NB4 (cell line): Measurements from ENCODE around the gene TRIM3.

Experiments
- DNase-seq: peaks from one replicate; pipeline ENCODE4 v3.0.0; 2010; ENCODE audit warnings: low read depth
- H3K4me3 ChIP-seq: one replicate; pipeline ENCODE4 v1.5.1; 2011; ENCODE audit warnings: mild to moderate bottlenecking, low read depth, low read length, moderate library complexity
- CTCF ChIP-seq: IDR thresholded peaks from one replicate; pipeline ENCODE4 v1.5.1; 2012; ENCODE audit warnings: low read depth, low read length
- MAX ChIP-seq: IDR thresholded peaks from 2 replicates; pipeline ENCODE4 v1.6.1; 2011; ENCODE audit warnings: low read depth, low read length
- MYC ChIP-seq: IDR thresholded peaks from 2 replicates; pipeline ENCODE4 v1.6.1; 2011; ENCODE audit warnings: low read depth, low read length
- POLR2A ChIP-seq: IDR thresholded peaks from 2 replicates; pipeline ENCODE4 v1.6.1; 2011; ENCODE audit warnings: mild to moderate bottlenecking; ENCODE audit not compliant: insufficient read length; ENCODE audit errors: extremely low read depth

TRIM3 gene

GRCh38 chr11:6427516-6427915 is 46.2 kb downstream of the TRIM3 start:
- TF ChIP-seq MYC (no peak), MAX (no peak), POLR2A (no peak), CTCF (no peak)
- H3K4me3 ChIP-seq = no peak overlapping the region
- no peak for DNase-seq

GRCh38 chr11:6420677-6421076 is 53.1 kb downstream of the TRIM3 start:
- H3K4me3 ChIP-seq = no peak overlapping the region
- TF ChIP-seq MAX (no peak), POLR2A (no peak), MYC (no peak), CTCF (no peak)
- DNase-seq = no peak

- H3K4me3 ChIP-seq = no peak within 1 kb of the TSS
- TF ChIP-seq CTCF = no peak
- no peak for TF ChIP-seq MYC
- TF ChIP-seq POLR2A = no peak
- no peak for DNase-seq
Measured at GRCh38 chr11:6419009-6419631, 54.6 kb downstream of the TRIM3 start, which contains the start of gene APBB1. Gene APBB1 (minus strand): TSS chr11:6419094. CDS start chr11:6411347, 7,747 bp downstream.

- DNase-seq = no peak
- no peak overlapping the region for H3K4me3 ChIP-seq
- TF ChIP-seq POLR2A = no peak
- TF ChIP-seq CTCF = no peak
- no peak for TF ChIP-seq MYC
- TF ChIP-seq MAX = no peak
Measured at GRCh38 chr11:6418557-6419008, 55.2 kb downstream of the TRIM3 start.

GRCh38 chr11:6417907-6418556 is 55.7 kb downstream of the TRIM3 start:
- DNase-seq = no peak
- no peak for TF ChIP-seq POLR2A
- no peak for TF ChIP-seq MYC
- no peak for TF ChIP-seq CTCF
- no peak for TF ChIP-seq MAX
- H3K4me3 ChIP-seq = no peak overlapping the region
